ENCODE results near the gene ZNF358.
"Not testable (repeated sequence)": the region's sequence is repeated elsewhere in the genome, so short reads cannot be mapped to it uniquely, and the experiment has no call there.

ZNF358 gene

GRCh38 chr19:7535998-7536695 is 20.2 kb downstream of the ZNF358 start:
- DNase-seq (ENCODE audit: low read depth) = no peak

GRCh38 chr19:7538990-7539389 is 23.1 kb downstream of the ZNF358 start:
- not testable (repeated sequence) for DNase-seq (ENCODE audit: low read depth)

- no peak for DNase-seq (ENCODE audit: low read depth)
Observed at GRCh38 chr19:7539827-7540425, 24.0 kb downstream of the ZNF358 start.

GRCh38 chr19:7540761-7541474 is 25.0 kb downstream of the ZNF358 start:
- no peak for DNase-seq (ENCODE audit: low read depth)

GRCh38 chr19:7541475-7541824 is 25.5 kb downstream of the ZNF358 start:
- no peak for DNase-seq (ENCODE audit: low read depth)

GRCh38 chr19:7541828-7542443 is 26.0 kb downstream of the ZNF358 start:
- DNase-seq (ENCODE audit: low read depth) = no peak

GRCh38 chr19:7542556-7543348 is 26.8 kb downstream of the ZNF358 start:
- DNase-seq (ENCODE audit: low read depth) = no peak

- DNase-seq (ENCODE audit: low read depth) = no peak
Observed at GRCh38 chr19:7544626-7545025, 28.7 kb downstream of the ZNF358 start.

- no peak for DNase-seq (ENCODE audit: low read depth)
Observed at GRCh38 chr19:7545300-7545699, 29.4 kb downstream of the ZNF358 start.

- DNase-seq (ENCODE audit: low read depth) = no peak
Observed at GRCh38 chr19:7545904-7546303, 30.0 kb downstream of the ZNF358 start.

GRCh38 chr19:7547159-7547558 is 31.3 kb downstream of the ZNF358 start:
- no peak for DNase-seq (ENCODE audit: low read depth)

GRCh38 chr19:7549429-7550148 is 33.7 kb downstream of the ZNF358 start:
- no peak for DNase-seq (ENCODE audit: low read depth)

GRCh38 chr19:7550169-7550770 is 34.4 kb downstream of the ZNF358 start:
- DNase-seq (ENCODE audit: low read depth) = no peak

- DNase-seq (ENCODE audit: low read depth) = no peak
Observed at GRCh38 chr19:7550987-7551761, 35.3 kb downstream of the ZNF358 start.

- DNase-seq (ENCODE audit: low read depth) = no peak
Observed at GRCh38 chr19:7552781-7553180, 36.9 kb downstream of the ZNF358 start.

- DNase-seq (ENCODE audit: low read depth) = no peak
Observed at GRCh38 chr19:7554565-7554964, 38.7 kb downstream of the ZNF358 start.

GRCh38 chr19:7554990-7555864 is 39.3 kb downstream of the ZNF358 start:
- no peak for DNase-seq (ENCODE audit: low read depth)

GRCh38 chr19:7556696-7557315 is 40.9 kb downstream of the ZNF358 start:
- no peak for DNase-seq (ENCODE audit: low read depth)

- DNase-seq (ENCODE audit: low read depth) = no peak
Observed at GRCh38 chr19:7558667-7559066, 42.8 kb downstream of the ZNF358 start.

Measured in T-helper 22 cell (primary cell).